AG04450 (cell line): ENCODE data around the gene PACSIN2. TPM values are rescaled to one million over a fixed set of nuclear protein-coding genes. Genes with fewer than 3 reads are reported as not detected.

Experiments used
- CTCF ChIA-PET: fragments of 300-600, 350-600 bp; formaldehyde crosslinking; extraction: SDS; loops from one replicate; lab custom pipeline; 2022; ENCODE audit warnings: antibody characterized with exemption, inconsistent platforms; lab: Charles Lee
- POLR2A ChIA-PET: fragments of 350-600 bp; formaldehyde crosslinking; extraction: SDS; loops from one replicate; lab custom pipeline; 2021; ENCODE audit warnings: antibody characterized with exemption, inconsistent platforms; lab: Yijun Ruan, JAX
- DNase-seq: peaks from one replicate; pipeline ENCODE4 v3.0.0-alpha.2; 2011; ENCODE audit warnings: low read depth, low spot score
- H3K27ac ChIP-seq: one replicate; pipeline ENCODE4 v1.5.1; 2012; ENCODE audit warnings: low read depth, low read length, control low read depth
- H3K27me3 ChIP-seq: one replicate; pipeline ENCODE4 v1.6.0; 2012; ENCODE audit warnings: low read length; ENCODE audit not compliant: control insufficient read depth, insufficient read depth
- H3K4me3 ChIP-seq: 2 replicates; pipeline ENCODE4 v1.5.1; 2011; ENCODE audit warnings: mild to moderate bottlenecking, low read depth, low read length, control low read depth
- H3K9me3 ChIP-seq: 2 replicates; pipeline ENCODE4 v1.5.1; 2012; ENCODE audit warnings: low read length; ENCODE audit not compliant: control insufficient read depth, insufficient read depth
- CTCF ChIP-seq: IDR thresholded peaks from 2 replicates; pipeline ENCODE4 v1.5.1; 2011; ENCODE audit warnings: low read depth, low read length, control low read depth, inconsistent platforms
- polyA plus RNA-seq: library from polyadenylated mRNA; depleted of rRNA; stranded (reverse); fragments of >200 nt; gene quantifications from 2 replicates; pipeline ENCODE4 v1.2.3, GENCODE V29; 2011

PACSIN2 gene
- polyA plus RNA-seq, 1 experiment = 59.6 TPM

GRCh38 chr22:42884616-42885375 lies 130.2 kb downstream of the PACSIN2 start:
- no peaks in the 10 kb centered on the region for H3K27me3 ChIP-seq
- no peak overlapping the region for H3K27ac ChIP-seq
- DNase-seq = no peak
- no peak overlapping the region for H3K4me3 ChIP-seq
- TF ChIP-seq CTCF = no peak
- ChIA-PET CTCF (interaction anchor here (0.6 kb wide), 1 partner anchor 138 kb away, joined by 4 read pairs; no protein-coding TSS in a partner anchor), POLR2A (no interaction called here)
- no peaks in the 10 kb centered on the region for H3K9me3 ChIP-seq

GRCh38 chr22:42883970-42884369 lies 131.0 kb downstream of the PACSIN2 start:
- no peaks in the 10 kb centered on the region for H3K27me3 ChIP-seq
- POLR2A ChIA-PET = no interaction called here
- no peak for TF ChIP-seq CTCF
- no peak overlapping the region for H3K27ac ChIP-seq
- no peaks in the 10 kb centered on the region for H3K9me3 ChIP-seq
- no peak for DNase-seq
- CTCF ChIA-PET = interaction anchor here (0.6 to 0.7 kb wide), 2 partner anchors 139 to 154 kb away, joined by 3 to 4 read pairs; no protein-coding TSS in a partner anchor
- H3K4me3 ChIP-seq = no peak overlapping the region

- Histone ChIP-seq H3K27ac (no peak overlapping the region), H3K9me3 (no peaks in the 10 kb centered on the region), H3K4me3 (no peak overlapping the region), H3K27me3 (no peaks in the 10 kb centered on the region)
- TF ChIP-seq CTCF = no peak
- CTCF ChIA-PET = interaction anchor here (0.7 kb wide), 1 partner anchor 153 kb away, joined by 3 read pairs; no protein-coding TSS in a partner anchor
- no peak for DNase-seq
- POLR2A ChIA-PET = no interaction called here
Measured at GRCh38 chr22:42883121-42883520, 131.8 kb downstream of the PACSIN2 start.

GRCh38 chr22:42881982-42882656 lies 132.8 kb downstream of the PACSIN2 start:
- CTCF ChIA-PET = interaction anchor here (0.6 kb wide), 1 partner anchor 14 kb away, joined by 3 read pairs; no protein-coding TSS in a partner anchor
- no peak overlapping the region for H3K27ac ChIP-seq
- TF ChIP-seq CTCF = no peak
- H3K9me3 ChIP-seq = no peaks in the 10 kb centered on the region
- POLR2A ChIA-PET = no interaction called here
- DNase-seq = no peak
- H3K27me3 ChIP-seq = no peaks in the 10 kb centered on the region
- H3K4me3 ChIP-seq = no peak overlapping the region

- TF ChIP-seq CTCF = no peak
- Histone ChIP-seq H3K9me3 (no peaks in the 10 kb centered on the region), H3K27me3 (no peaks in the 10 kb centered on the region), H3K4me3 (no peak overlapping the region), H3K27ac (no peak overlapping the region)
- ChIA-PET CTCF (no interaction called here), POLR2A (no interaction called here)
- no peak for DNase-seq
Measured at GRCh38 chr22:42881298-42881697, 133.7 kb downstream of the PACSIN2 start.
